HG02840 (cell line): ENCODE measurements around the gene PI4K2A.

ENCODE experiments used
- ATAC-seq: cut with Tn5 transposase; IDR thresholded peaks from one replicate; pipeline ENCODE4 v1.9.1; 2021; ENCODE audit warnings: mild to moderate bottlenecking, moderate library complexity, moderate number of reproducible peaks; ENCODE audit not compliant: unreplicated experiment, low FRiP score

PI4K2A gene

DNA sequence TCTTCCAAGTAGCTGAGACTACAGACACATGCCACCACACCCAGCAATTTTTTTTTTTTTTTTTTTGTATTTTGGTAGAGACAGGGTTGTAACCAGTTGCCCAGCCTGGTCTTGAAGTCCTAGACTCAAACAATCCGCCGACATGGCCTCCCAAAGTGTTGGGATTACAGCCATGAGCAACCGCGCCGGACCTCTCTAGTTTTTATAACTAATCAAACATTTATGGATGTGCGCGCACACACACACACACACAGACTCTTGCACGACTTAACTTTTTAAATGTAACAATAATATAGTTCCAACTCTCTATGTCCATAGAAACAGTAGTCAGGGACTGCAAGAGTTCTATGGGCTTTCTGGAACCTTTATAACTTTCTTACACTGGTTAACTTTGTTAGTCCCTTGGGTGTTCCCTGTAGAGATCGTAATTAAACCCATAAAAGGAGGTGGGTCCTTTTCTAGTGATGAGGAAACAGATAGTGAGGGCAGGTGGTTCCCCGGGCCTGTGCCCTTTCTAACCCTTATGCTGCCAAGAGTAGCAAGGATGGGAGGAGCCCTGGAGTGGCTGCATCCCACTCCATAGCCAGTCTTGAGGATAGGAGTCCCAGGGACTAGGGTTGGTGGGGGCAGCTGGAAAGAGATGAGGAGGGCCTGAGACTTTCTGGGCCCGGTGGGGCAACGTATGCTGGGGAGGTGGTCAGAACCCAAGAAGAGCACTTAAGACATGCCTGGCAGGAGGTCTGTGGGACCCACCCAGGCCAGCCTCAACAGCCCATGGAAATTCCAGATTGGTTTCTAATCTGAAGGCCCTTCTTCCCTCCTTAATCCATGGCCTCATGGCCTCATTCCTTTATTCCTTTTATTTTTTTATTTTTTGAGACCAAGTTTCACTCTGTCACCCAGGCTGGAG is 81.7 kb downstream of the PI4K2A start:
- no peak for ATAC-seq

DNA sequence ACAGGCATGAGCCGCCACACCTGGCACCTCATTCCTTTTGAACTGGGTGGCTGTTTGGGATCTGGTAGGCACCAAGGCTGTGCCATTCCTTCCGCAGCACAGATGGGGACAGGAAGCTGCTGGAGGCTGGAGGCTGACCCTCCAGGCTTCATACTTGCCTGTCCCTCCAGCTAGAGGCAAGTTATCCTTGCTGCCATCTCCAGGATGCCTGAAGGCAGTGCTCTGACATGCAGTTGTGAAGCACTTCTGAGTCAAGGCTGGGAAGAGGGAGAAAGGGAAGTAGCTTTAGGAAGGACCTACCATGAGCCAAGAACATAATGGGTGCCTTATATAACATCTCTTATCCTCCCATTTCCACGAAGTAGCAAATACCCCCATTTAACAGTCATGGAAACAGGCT is 82.5 kb downstream of the PI4K2A start:
- no peak for ATAC-seq

DNA sequence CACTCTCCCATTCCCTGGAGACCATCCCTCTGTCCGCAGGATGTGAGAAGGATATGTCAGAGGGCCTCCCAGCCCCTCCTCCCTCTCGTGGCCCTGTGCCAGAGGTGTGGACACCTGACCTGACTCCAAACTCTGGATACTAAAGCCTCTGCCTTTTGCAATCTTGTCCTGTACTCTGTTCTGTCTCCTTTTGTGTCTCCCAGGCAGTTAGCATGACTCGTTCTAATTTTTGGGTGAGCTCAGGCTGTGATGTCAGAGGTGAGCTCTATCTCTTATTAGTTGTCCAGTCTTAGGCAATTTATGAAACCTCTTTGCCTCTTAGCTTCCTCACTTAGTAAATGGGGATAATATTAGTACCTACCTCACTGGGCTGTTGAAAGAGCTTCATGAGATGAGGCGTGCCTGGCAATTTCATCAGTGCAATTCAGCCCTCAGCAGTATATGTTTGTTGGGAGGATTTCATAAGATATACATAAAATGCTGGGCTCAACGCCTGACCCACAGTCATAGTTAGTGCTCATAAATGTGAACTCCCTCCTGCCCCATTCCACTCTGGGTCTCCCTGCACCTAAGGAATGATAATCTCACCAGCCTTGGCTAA is 84.0 kb downstream of the PI4K2A start:
- ATAC-seq, result no peak
